ENCODE results near the gene FIZ1.

FIZ1 gene

GRCh38 chr19:55621205-55621672 is 21.9 kb upstream of the FIZ1 start:
- no peaks in the 10 kb centered on the region for H3K9me2 ChIP-seq (replicated peaks; ENCODE audit: insufficient read depth, low read length)
- no peaks in the 10 kb centered on the region for H3K4me1 ChIP-seq (ENCODE audit: low read length)
- H3K79me2 ChIP-seq (ENCODE audit: low read length) = no peaks in the 10 kb centered on the region; the same call in 1 of the 2 replicates
- H3K27me3 ChIP-seq (replicated peaks; ENCODE audit: insufficient read depth, low read length) = no peaks in the 10 kb centered on the region
- no peaks in the 10 kb centered on the region for H4K20me1 ChIP-seq (ENCODE audit: insufficient read depth, low read length)
- no peak for DNase-seq
- H3K4me2 ChIP-seq (ENCODE audit: low read depth, low read length) = no peak overlapping the region
- H3F3A ChIP-seq (ENCODE audit: insufficient read depth, low read length) = 0 out of 2 replicates have a peak, but pooled peaks cover 9% of the 10 kb centered on the region
- no peaks in the 10 kb centered on the region for H3K36me3 ChIP-seq (replicated peaks; ENCODE audit: insufficient read depth, low read length)
- TF ChIP-seq CTCF (IDR thresholded peaks at IDR 0.05; ENCODE audit: low read length) (no peak), EZH2 (optimal IDR thresholded peaks at IDR 0.05; ENCODE audit: low read depth, low read length) (no peak), EZH2phosphoT487 (IDR thresholded peaks at IDR 0.05; ENCODE audit: low read length) (no peak)
- no peak overlapping the region for H3K27ac ChIP-seq (ENCODE audit: low read length)
- no peak overlapping the region for H3K4me3 ChIP-seq (ENCODE audit: low read length)
- H3K9ac ChIP-seq (ENCODE audit: low read length) = no peak overlapping the region
- no peaks in the 10 kb centered on the region for H3K9me3 ChIP-seq (replicated peaks; ENCODE audit: insufficient read depth, low read length)
- H2AFZ ChIP-seq (ENCODE audit: low read length) = no peak overlapping the region

GRCh38 chr19:55620410-55621204 is 21.3 kb upstream of the FIZ1 start:
- no peak for TF ChIP-seq EZH2 (optimal IDR thresholded peaks at IDR 0.05; ENCODE audit: low read depth, low read length)
- no peak for TF ChIP-seq CTCF (IDR thresholded peaks at IDR 0.05; ENCODE audit: low read length)
- TF ChIP-seq EZH2phosphoT487 (IDR thresholded peaks at IDR 0.05; ENCODE audit: low read length) = no peak
- 0 out of 2 replicates have a peak, but pooled peaks cover 9% of the 10 kb centered on the region for H3F3A ChIP-seq (ENCODE audit: insufficient read depth, low read length)
- H3K36me3 ChIP-seq (replicated peaks; ENCODE audit: insufficient read depth, low read length) = no peaks in the 10 kb centered on the region
- H3K27ac ChIP-seq (ENCODE audit: low read length) = no peak overlapping the region
- H3K9me2 ChIP-seq (replicated peaks; ENCODE audit: insufficient read depth, low read length) = no peaks in the 10 kb centered on the region
- H3K4me1 ChIP-seq (ENCODE audit: low read length) = no peaks in the 10 kb centered on the region
- no peaks in the 10 kb centered on the region for H3K9me3 ChIP-seq (replicated peaks; ENCODE audit: insufficient read depth, low read length)
- H3K4me3 ChIP-seq (ENCODE audit: low read length) = no peak overlapping the region
- H4K20me1 ChIP-seq (ENCODE audit: insufficient read depth, low read length) = no peaks in the 10 kb centered on the region
- no peak overlapping the region for H2AFZ ChIP-seq (ENCODE audit: low read length)
- no peak for DNase-seq
- H3K27me3 ChIP-seq (replicated peaks; ENCODE audit: insufficient read depth, low read length) = no peaks in the 10 kb centered on the region
- no peak overlapping the region for H3K4me2 ChIP-seq (ENCODE audit: low read depth, low read length)
- H3K79me2 ChIP-seq (ENCODE audit: low read length) = no peaks in the 10 kb centered on the region; the same call in 1 of the 2 replicates
- H3K9ac ChIP-seq (ENCODE audit: low read length) = no peak overlapping the region

GRCh38 chr19:55619286-55619685 is 20.0 kb upstream of the FIZ1 start:
- Histone ChIP-seq H3K4me3 (ENCODE audit: low read length) (no peak overlapping the region), H3K4me1 (ENCODE audit: low read length) (no peaks in the 10 kb centered on the region), H3K4me2 (ENCODE audit: low read depth, low read length) (no peak overlapping the region), H3K9me3 (replicated peaks; ENCODE audit: insufficient read depth, low read length) (no peaks in the 10 kb centered on the region), H2AFZ (ENCODE audit: low read length) (no peak overlapping the region), H3K9ac (ENCODE audit: low read length) (no peak overlapping the region), H3K27me3 (replicated peaks; ENCODE audit: insufficient read depth, low read length) (no peaks in the 10 kb centered on the region), H3K9me2 (replicated peaks; ENCODE audit: insufficient read depth, low read length) (no peaks in the 10 kb centered on the region), H3K36me3 (replicated peaks; ENCODE audit: insufficient read depth, low read length) (no peaks in the 10 kb centered on the region), H3K27ac (ENCODE audit: low read length) (no peak overlapping the region), H4K20me1 (ENCODE audit: insufficient read depth, low read length) (no peaks in the 10 kb centered on the region), H3K79me2 (ENCODE audit: low read length) (no peaks in the 10 kb centered on the region; the same call in 1 of the 2 replicates), H3F3A (ENCODE audit: insufficient read depth, low read length) (0 out of 2 replicates have a peak, but pooled peaks cover 9% of the 10 kb centered on the region)
- no peak for DNase-seq
- no peak for TF ChIP-seq EZH2phosphoT487 (IDR thresholded peaks at IDR 0.05; ENCODE audit: low read length)
- TF ChIP-seq CTCF (IDR thresholded peaks at IDR 0.05; ENCODE audit: low read length) = no peak
- TF ChIP-seq EZH2 (optimal IDR thresholded peaks at IDR 0.05; ENCODE audit: low read depth, low read length) = no peak
